Sigmoid colon (tissue), 4 donors: ENCODE measurements around the gene DOCK3.

Experiments used
- EP300 ChIP-seq, 4 donors: sonication (generic); formaldehyde crosslinking; IDR thresholded peaks; one replicate each; pipeline ENCODE4 v1.6.1; 2017; ENCODE audit warnings: antibody characterized with exemption in 4 of 4
- POLR2A ChIP-seq, 2 donors: fragments of 450-650 bp; IDR thresholded peaks; one replicate each; pipeline ENCODE4 v1.6.1; 2016; ENCODE audit warnings: antibody characterized with exemption in 2 of 2, mild to moderate bottlenecking in 2 of 2, moderate library complexity in 2 of 2
- POLR2AphosphoS5 ChIP-seq, 4 donors: sonication (generic); formaldehyde crosslinking; IDR thresholded peaks; one replicate each; pipeline ENCODE4 v1.6.1; 2017; ENCODE audit warnings: antibody characterized with exemption in 4 of 4
- TF ChIP-seq, protein P1 (sequence below), 4 experiments: fragments of 450-650 bp in 3 of 4; fragments of 200-600 bp in 1 of 4; IDR thresholded peaks; one replicate each; pipeline ENCODE4 v1.5.1; 2016 to 2019; ENCODE audit warnings: antibody characterized with exemption in 4 of 4, mild to moderate bottlenecking in 3 of 4, moderate library complexity in 2 of 4

DNA sequence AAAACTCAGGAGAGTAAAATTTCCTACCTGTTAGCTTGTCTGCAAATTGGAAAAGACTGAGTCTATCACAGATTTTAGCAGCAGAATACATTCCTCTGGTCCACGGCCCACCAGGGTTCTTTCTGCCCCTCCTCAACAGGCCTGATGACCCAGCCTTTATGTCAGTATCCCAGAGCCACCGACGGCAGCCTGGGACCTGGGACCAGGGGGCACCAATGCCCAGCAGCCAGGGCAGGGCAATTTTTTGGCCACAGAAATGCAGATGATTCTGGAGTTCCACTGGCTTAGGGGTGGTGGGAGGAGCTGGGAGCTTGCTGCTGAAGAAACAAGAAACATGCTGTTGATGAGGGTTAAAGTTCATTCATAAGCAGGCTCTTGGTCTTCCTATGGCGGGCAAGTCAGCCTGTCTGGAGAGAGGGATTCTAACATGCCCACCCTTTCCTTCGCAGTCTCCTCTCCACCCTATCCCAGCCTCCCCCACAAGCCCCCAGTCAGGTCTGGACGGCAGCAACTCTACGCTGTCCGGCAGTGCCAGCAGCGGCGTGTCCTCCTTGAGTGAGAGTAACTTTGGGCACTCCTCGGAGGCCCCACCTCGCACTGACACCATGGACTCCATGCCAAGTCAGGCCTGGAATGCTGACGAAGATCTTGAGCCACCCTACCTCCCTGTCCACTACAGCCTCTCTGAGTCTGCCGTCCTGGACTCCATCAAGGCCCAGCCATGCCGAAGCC is 706.0 kb downstream of the DOCK3 start:
- TF ChIP-seq, protein P1, sequence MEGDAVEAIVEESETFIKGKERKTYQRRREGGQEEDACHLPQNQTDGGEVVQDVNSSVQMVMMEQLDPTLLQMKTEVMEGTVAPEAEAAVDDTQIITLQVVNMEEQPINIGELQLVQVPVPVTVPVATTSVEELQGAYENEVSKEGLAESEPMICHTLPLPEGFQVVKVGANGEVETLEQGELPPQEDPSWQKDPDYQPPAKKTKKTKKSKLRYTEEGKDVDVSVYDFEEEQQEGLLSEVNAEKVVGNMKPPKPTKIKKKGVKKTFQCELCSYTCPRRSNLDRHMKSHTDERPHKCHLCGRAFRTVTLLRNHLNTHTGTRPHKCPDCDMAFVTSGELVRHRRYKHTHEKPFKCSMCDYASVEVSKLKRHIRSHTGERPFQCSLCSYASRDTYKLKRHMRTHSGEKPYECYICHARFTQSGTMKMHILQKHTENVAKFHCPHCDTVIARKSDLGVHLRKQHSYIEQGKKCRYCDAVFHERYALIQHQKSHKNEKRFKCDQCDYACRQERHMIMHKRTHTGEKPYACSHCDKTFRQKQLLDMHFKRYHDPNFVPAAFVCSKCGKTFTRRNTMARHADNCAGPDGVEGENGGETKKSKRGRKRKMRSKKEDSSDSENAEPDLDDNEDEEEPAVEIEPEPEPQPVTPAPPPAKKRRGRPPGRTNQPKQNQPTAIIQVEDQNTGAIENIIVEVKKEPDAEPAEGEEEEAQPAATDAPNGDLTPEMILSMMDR (IDR thresholded peaks at IDR 0.05) = no peak
- TF ChIP-seq POLR2A (IDR thresholded peaks at IDR 0.05) (no peak), EP300 (IDR thresholded peaks at IDR 0.05) (no peak), POLR2AphosphoS5 (IDR thresholded peaks at IDR 0.05) (no peak)
